H9 (cell line): ENCODE data around the gene GTPBP4. TPM values are rescaled to one million over a fixed set of nuclear protein-coding genes. Genes with fewer than 3 reads are reported as not detected.

ENCODE experiments used
- DNase-seq: peaks from one replicate; pipeline ENCODE4 v3.0.0-alpha.2; 2017
- H2AFZ ChIP-seq: one replicate; pipeline ENCODE4 v1.6.1; 2013; ENCODE audit warnings: mild to moderate bottlenecking, low read length, control low read depth, moderate library complexity
- H2AK5ac ChIP-seq: 2 replicates; pipeline ENCODE4 v1.6.1; 2013; ENCODE audit warnings: low read length, control low read depth, mixed read lengths; ENCODE audit not compliant: insufficient read length
- H2BK120ac ChIP-seq: one replicate; pipeline ENCODE4 v1.6.1; 2013; ENCODE audit warnings: low read depth, mild to moderate bottlenecking, low read length, control low read depth, inconsistent platforms; ENCODE audit not compliant: poor library complexity, severe bottlenecking
- H2BK12ac ChIP-seq: 2 replicates; pipeline ENCODE4 v1.6.1; 2013; ENCODE audit warnings: low read length, control low read depth, mixed read lengths, low read depth; ENCODE audit not compliant: insufficient read length
- H2BK15ac ChIP-seq: 2 replicates; pipeline ENCODE4 v1.6.1; 2013; ENCODE audit warnings: low read depth, low read length, control low read depth
- H2BK20ac ChIP-seq: one replicate; pipeline ENCODE4 v1.6.1; 2013; ENCODE audit warnings: low read depth, mild to moderate bottlenecking, low read length, control low read depth, inconsistent platforms; ENCODE audit not compliant: poor library complexity, severe bottlenecking
- H2BK5ac ChIP-seq: 2 replicates; pipeline ENCODE4 v1.6.1; 2013; ENCODE audit warnings: low read length, control low read depth, mixed read lengths; ENCODE audit not compliant: insufficient read length
- H3K14ac ChIP-seq: 2 replicates; pipeline ENCODE4 v1.6.1; 2013; ENCODE audit warnings: low read length, control low read depth; ENCODE audit not compliant: insufficient read depth
- H3K18ac ChIP-seq: 2 replicates; pipeline ENCODE4 v1.6.1; 2013; ENCODE audit warnings: low read depth, mild to moderate bottlenecking, mixed read lengths, low read length, control low read depth; ENCODE audit not compliant: insufficient read length
- H3K23ac ChIP-seq: 2 replicates; pipeline ENCODE4 v1.6.1; 2013; ENCODE audit warnings: low read length, control low read depth, mixed read lengths, low read depth; ENCODE audit not compliant: insufficient read length
- H3K23me2 ChIP-seq: 2 replicates; pipeline ENCODE4 v1.6.1; 2013; ENCODE audit warnings: low read depth, mild to moderate bottlenecking, mixed read lengths, low read length, control low read depth; ENCODE audit not compliant: insufficient read length, poor library complexity, severe bottlenecking
- H3K27ac ChIP-seq: 2 replicates; pipeline ENCODE4 v1.5.1; 2013; ENCODE audit warnings: low read length, control low read depth, mixed read lengths, low read depth; ENCODE audit not compliant: insufficient read length
- H3K27me3 ChIP-seq: 2 replicates; pipeline ENCODE4 v1.6.1; 2013; ENCODE audit warnings: low read length, control low read depth, inconsistent platforms; ENCODE audit not compliant: insufficient read depth
- H3K4ac ChIP-seq: 2 replicates; pipeline ENCODE4 v1.6.1; 2013; ENCODE audit warnings: low read depth, mild to moderate bottlenecking, control low read depth, inconsistent platforms, low read length, moderate library complexity
- H3K4me1 ChIP-seq: 2 replicates; pipeline ENCODE4 v1.6.1; 2013; ENCODE audit warnings: low read length, control low read depth, inconsistent platforms; ENCODE audit not compliant: insufficient read depth
- H3K4me2 ChIP-seq: 2 replicates; pipeline ENCODE4 v1.6.1; 2013; ENCODE audit warnings: low read length, control low read depth, mixed read lengths; ENCODE audit not compliant: insufficient read length, insufficient read depth
- H3K56ac ChIP-seq: 2 replicates; pipeline ENCODE4 v1.6.1; 2013; ENCODE audit warnings: low read depth, mild to moderate bottlenecking, mixed read lengths, low read length, control low read depth; ENCODE audit not compliant: insufficient read length
- H3K79me1 ChIP-seq: 2 replicates; pipeline ENCODE4 v1.6.1; 2013; ENCODE audit warnings: low read depth, mild to moderate bottlenecking, moderate library complexity, low read length, control low read depth, inconsistent platforms; ENCODE audit not compliant: insufficient read depth, poor library complexity, severe bottlenecking
- H3K79me2 ChIP-seq: 2 replicates; pipeline ENCODE4 v1.6.1; 2013; ENCODE audit warnings: low read length, control low read depth, inconsistent platforms; ENCODE audit not compliant: insufficient read depth
- H3K9ac ChIP-seq: 2 replicates; pipeline ENCODE4 v1.6.1; 2013; ENCODE audit warnings: low read length, control low read depth, mixed read lengths; ENCODE audit not compliant: insufficient read length; ENCODE audit errors: extremely low read depth
- H3K9me3 ChIP-seq: one replicate; pipeline ENCODE4 v1.6.1; 2013; ENCODE audit warnings: low read depth, low read length, inconsistent platforms; ENCODE audit not compliant: control insufficient read depth
- H3T11ph ChIP-seq: one replicate; pipeline ENCODE4 v1.6.1; 2013; ENCODE audit warnings: mild to moderate bottlenecking, low read length, control low read depth, inconsistent platforms
- H4K20me1 ChIP-seq: one replicate; pipeline ENCODE4 v1.6.1; 2013; ENCODE audit not compliant: control insufficient read depth, insufficient read length, insufficient read depth
- H4K5ac ChIP-seq: 2 replicates; pipeline ENCODE4 v1.6.1; 2013; ENCODE audit warnings: low read depth, mild to moderate bottlenecking, mixed read lengths, low read length, control low read depth; ENCODE audit not compliant: insufficient read length
- H4K8ac ChIP-seq: replicated peaks from 2 replicates; pipeline ENCODE4 v1.6.1; 2013; ENCODE audit warnings: low read length, control low read depth, mixed read lengths, low read depth; ENCODE audit not compliant: insufficient read length
- H4K91ac ChIP-seq: 2 replicates; pipeline ENCODE4 v1.6.1; 2013; ENCODE audit warnings: low read depth, mild to moderate bottlenecking, moderate library complexity, mixed read lengths, low read length, control low read depth; ENCODE audit not compliant: insufficient read length
- H3K27ac Mint-ChIP-seq, 3 experiments: 2 replicates in 2 of 3; 3 replicates in 1 of 3; pipeline ENCODE4 v1.8.0; 2020 to 2021; ENCODE audit warnings: mixed read lengths in 3 of 3, mild to moderate bottlenecking in 1 of 3, moderate library complexity in 1 of 3
- H3K27me3 Mint-ChIP-seq: 2 replicates; pipeline ENCODE4 v1.8.0; 2021; ENCODE audit warnings: low read depth, mild to moderate bottlenecking, moderate library complexity, mixed read lengths
- H3K36me3 Mint-ChIP-seq, 3 experiments: 2 replicates in 2 of 3; 3 replicates in 1 of 3; pipeline ENCODE4 v1.8.0; 2020 to 2021; ENCODE audit warnings: low read depth in 3 of 3, mixed read lengths in 3 of 3; ENCODE audit not compliant: insufficient read depth in 1 of 3
- H3K4me1 Mint-ChIP-seq, 2 experiments: 2 replicates each; pipeline ENCODE4 v1.8.0; 2020; ENCODE audit warnings: mixed read lengths in 2 of 2
- H3K4me3 Mint-ChIP-seq, 2 experiments: 2 replicates in 1 of 2; 3 replicates in 1 of 2; pipeline ENCODE4 v1.8.0; 2020 to 2021; ENCODE audit warnings: mild to moderate bottlenecking in 2 of 2, mixed read lengths in 2 of 2, moderate library complexity in 1 of 2
- H3K9me3 Mint-ChIP-seq, 2 experiments: 2 replicates in 1 of 2; 3 replicates in 1 of 2; pipeline ENCODE4 v1.8.0; 2020; ENCODE audit warnings: mild to moderate bottlenecking in 2 of 2, mixed read lengths in 2 of 2, moderate library complexity in 1 of 2
- CTCF ChIP-seq: fragments of 200-600 bp; sonication (generic); conservative IDR thresholded peaks from 3 replicates; pipeline ENCODE4 v1.8.0; 2021; ENCODE audit warnings: antibody characterized with exemption, mild to moderate bottlenecking
- WGBS: extraction: QIAGEN DNeasy Blood & Tissue Kit; methylation state at CpG from one replicate; pipeline ENCODE4 v1.1.7; 2013; ENCODE audit warnings: missing lambda C conversion rate, low lambda C conversion rate, mixed read lengths; ENCODE audit not compliant: insufficient read length; ENCODE audit errors: extremely low coverage; 5-methylcytosine and 5-hydroxymethylcytosine counted together
- total RNA-seq: library from RNA; stranded (reverse); gene quantifications from 2 replicates; pipeline ENCODE4 v1.2.1, GENCODE V29; 2021

GTPBP4 gene
- total RNA-seq, 1 experiment from 2014 or later = 134 TPM

DNA sequence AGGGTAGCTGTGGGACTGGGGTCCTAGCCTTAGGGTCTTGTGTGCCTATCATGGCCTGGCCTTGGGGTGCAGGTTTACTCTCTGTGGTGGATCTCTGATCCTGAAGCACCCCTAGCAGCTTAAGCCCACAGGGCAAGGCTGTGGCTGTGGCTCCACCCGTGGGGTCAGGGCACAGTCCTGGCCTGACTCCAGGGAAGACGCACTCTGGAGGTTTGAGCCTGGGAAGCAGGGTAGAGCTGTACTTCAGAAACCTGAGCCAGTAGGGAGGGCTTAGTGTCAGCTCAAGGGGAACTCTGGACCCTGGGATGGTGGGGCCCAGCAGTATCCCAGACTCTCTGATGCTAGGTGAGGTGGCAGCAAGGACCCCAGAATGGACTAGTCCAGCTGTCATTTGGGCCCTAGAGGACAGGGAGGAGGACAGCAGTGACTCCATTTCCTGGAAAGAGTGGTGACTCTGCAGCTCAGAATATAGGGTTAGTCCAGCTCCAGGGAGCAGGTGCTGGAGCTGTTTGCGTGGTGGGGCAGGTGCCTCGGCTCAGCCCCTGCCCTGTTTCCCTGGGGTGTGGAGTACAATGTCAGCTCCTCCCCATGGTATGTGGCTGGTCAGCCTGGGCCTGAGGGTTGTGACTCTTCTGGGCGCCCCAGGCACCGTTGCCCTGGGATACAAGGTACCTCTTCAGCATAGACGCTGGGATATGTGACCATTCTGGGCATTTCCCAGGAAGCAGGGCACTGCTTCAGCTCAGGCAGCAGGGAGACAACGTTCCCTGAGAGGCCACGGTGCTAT lies 15.8 kb downstream of the GTPBP4 start:
- Mint-ChIP-seq H3K27ac (no peak overlapping the region; a peak in 1 of 7 replicates), H3K4me3 (no peak overlapping the region), H3K9me3 (no peaks in the 10 kb centered on the region; a peak in 1 of 5 replicates), H3K36me3 (peaks cover 75 to 98% (median 94%) of the 10 kb centered on the region in 3 experiments), H3K4me1 (no peaks in the 10 kb centered on the region), H3K27me3 (no peaks in the 10 kb centered on the region)
- no CpG with 5 or more reads among the region's 9 CpGs for WGBS
- no peak overlapping the region for H3T11ph ChIP-seq
- H4K5ac ChIP-seq = no peak overlapping the region
- no peaks in the 10 kb centered on the region for H3K4me1 ChIP-seq
- H4K20me1 ChIP-seq = peaks cover 4% of the 10 kb centered on the region
- no peak overlapping the region for H3K56ac ChIP-seq
- no peak for DNase-seq
- H3K27me3 ChIP-seq = no peaks in the 10 kb centered on the region
- no peak overlapping the region for H4K91ac ChIP-seq
- H4K8ac ChIP-seq = no peak overlapping the region
- H3K79me1 ChIP-seq = no peaks in the 10 kb centered on the region
- H2BK12ac ChIP-seq = no peak overlapping the region
- H3K18ac ChIP-seq = no peak overlapping the region
- no peak overlapping the region for H2AFZ ChIP-seq
- no peak overlapping the region for H2BK20ac ChIP-seq
- H3K9ac ChIP-seq = no peak overlapping the region
- no peaks in the 10 kb centered on the region for H3K9me3 ChIP-seq
- peaks cover 2% of the 10 kb centered on the region; the same call in 1 of the 2 replicates for H3K79me2 ChIP-seq
- no peak overlapping the region for H2BK15ac ChIP-seq
- no peak overlapping the region for H2AK5ac ChIP-seq
- H3K23ac ChIP-seq = no peak overlapping the region
- no peak overlapping the region for H3K27ac ChIP-seq
- no peak overlapping the region for H2BK5ac ChIP-seq
- no peak overlapping the region for H3K14ac ChIP-seq
- TF ChIP-seq CTCF = no peak
- H3K4ac ChIP-seq = no peak overlapping the region
- H3K4me2 ChIP-seq = no peak overlapping the region
- H2BK120ac ChIP-seq = no peak overlapping the region
- H3K23me2 ChIP-seq = no peaks in the 10 kb centered on the region
